AG09309 (cell line): ENCODE measurements around the gene FBXO44.

Experiments
- DNase-seq: peaks from one replicate; pipeline ENCODE4 v3.0.0-alpha.2; 2010; ENCODE audit warnings: low read depth
- H3K4me3 ChIP-seq: 2 replicates; pipeline ENCODE4 v1.5.1; 2011; ENCODE audit warnings: mild to moderate bottlenecking, low read depth, low read length, moderate library complexity; ENCODE audit not compliant: control insufficient read depth
- TF ChIP-seq, protein P1 (sequence below): IDR thresholded peaks from 2 replicates; pipeline ENCODE4 v1.5.1; 2011; ENCODE audit warnings: mild to moderate bottlenecking, low read depth, low read length, inconsistent platforms; ENCODE audit not compliant: insufficient read depth, control insufficient read depth; ENCODE audit errors: missing control alignments

FBXO44 gene

GRCh38 chr1:11649624-11650330 lies 4.9 kb upstream of the FBXO44 start:
- DNase-seq = no peak
- TF ChIP-seq, protein P1, sequence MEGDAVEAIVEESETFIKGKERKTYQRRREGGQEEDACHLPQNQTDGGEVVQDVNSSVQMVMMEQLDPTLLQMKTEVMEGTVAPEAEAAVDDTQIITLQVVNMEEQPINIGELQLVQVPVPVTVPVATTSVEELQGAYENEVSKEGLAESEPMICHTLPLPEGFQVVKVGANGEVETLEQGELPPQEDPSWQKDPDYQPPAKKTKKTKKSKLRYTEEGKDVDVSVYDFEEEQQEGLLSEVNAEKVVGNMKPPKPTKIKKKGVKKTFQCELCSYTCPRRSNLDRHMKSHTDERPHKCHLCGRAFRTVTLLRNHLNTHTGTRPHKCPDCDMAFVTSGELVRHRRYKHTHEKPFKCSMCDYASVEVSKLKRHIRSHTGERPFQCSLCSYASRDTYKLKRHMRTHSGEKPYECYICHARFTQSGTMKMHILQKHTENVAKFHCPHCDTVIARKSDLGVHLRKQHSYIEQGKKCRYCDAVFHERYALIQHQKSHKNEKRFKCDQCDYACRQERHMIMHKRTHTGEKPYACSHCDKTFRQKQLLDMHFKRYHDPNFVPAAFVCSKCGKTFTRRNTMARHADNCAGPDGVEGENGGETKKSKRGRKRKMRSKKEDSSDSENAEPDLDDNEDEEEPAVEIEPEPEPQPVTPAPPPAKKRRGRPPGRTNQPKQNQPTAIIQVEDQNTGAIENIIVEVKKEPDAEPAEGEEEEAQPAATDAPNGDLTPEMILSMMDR = no peak
- H3K4me3 ChIP-seq = no peak overlapping the region

DNA sequence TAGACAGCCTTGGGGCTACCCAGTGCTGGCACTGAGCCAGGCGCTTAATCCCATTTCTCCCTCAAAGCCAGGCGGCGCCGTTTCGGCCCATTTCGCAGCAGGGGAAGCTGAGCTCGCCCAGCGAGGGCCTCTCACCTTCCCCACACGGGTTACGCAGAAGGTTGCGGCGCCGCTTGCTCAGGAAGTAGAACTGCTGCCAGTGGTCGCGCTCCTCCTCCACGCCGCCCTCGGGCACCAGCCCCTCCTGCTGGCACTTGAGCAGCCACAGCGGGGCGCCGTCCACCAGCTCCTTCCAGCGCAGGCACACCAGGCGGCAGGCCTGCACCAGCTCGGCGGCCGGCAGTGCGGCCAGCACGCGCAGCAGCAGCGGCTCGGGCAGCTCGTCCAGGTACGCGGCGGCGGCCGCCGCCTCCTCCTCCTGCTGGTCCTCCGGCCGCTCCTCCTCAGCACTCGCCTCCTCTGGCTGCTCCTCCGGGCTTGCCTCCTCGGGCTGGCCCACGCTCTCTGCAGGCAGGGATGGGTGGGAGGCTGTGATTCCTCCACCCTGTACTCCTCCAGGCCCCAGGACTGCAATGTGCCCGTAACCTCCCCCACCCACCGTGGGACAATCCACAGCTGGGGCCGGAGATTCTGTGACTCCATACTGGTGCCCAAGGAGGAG lies 4.2 kb upstream of the FBXO44 start:
- DNase-seq = no peak
- TF ChIP-seq, protein P1 = peak; percentile 72
- no peak overlapping the region for H3K4me3 ChIP-seq

DNA sequence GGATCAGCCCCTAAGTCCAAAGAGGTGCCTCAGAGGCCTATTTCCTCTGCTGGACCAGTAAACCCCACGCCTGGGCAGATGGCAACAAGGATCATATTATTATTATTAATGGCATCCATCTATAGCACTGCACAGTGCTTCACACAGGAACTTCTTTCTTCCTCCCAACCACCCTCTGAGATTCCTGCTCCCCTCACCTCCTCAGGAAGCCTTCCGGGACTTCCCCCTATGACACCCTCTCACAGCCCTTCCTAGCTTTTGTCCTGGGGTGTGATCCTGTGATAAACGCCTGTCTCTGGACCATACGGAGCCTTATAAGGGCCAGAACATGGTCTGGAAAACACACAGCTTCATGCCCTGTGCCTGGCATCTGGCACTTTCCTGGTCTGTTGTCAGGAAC lies 3.7 kb upstream of the FBXO44 start:
- TF ChIP-seq, protein P1 = no peak
- DNase-seq = no peak
- no peak overlapping the region for H3K4me3 ChIP-seq

GRCh38 chr1:11652203-11652780 lies 2.4 kb upstream of the FBXO44 start:
- H3K4me3 ChIP-seq = no peak overlapping the region
- TF ChIP-seq, protein P1 = no peak
- DNase-seq = no peak

DNA sequence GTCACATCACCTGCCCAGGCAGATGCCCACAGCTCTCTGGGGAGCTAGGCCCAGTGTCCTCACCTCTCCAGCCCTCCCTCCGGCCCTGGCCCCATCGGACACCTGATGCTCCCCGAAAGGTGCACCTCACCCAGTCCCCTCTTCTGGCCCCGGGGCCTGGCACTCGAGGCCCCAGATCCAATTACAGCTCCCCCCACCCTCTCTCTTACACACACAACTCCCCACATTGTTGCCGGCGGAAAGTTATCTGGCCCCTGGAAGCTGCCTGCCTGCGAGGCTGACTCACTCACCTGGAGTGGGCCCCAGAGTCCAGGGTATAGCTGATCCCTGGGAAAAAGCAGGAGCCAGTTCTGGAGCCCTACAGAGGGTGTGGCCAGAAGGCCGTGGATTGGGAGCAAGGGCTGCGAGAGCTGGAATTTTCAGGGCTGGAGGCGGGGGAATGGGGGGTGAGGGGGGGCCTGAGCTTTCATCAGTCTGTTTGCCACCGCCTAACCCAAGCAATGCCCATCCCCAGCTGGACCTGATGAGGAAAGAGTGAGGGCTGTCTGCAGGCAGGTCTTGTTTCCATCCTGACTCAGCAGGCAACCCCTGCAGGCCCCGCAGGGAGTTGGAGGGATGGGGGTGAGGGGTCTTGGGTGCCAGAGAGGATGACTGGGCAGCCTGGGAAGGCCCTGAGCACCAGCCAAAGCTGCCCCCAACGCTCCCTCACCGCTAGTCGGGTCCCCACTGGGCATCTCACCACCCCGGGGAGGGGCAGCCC lies 1.4 kb upstream of the FBXO44 start:
- TF ChIP-seq, protein P1 = no peak
- DNase-seq = no peak
- H3K4me3 ChIP-seq = no peak overlapping the region

DNA sequence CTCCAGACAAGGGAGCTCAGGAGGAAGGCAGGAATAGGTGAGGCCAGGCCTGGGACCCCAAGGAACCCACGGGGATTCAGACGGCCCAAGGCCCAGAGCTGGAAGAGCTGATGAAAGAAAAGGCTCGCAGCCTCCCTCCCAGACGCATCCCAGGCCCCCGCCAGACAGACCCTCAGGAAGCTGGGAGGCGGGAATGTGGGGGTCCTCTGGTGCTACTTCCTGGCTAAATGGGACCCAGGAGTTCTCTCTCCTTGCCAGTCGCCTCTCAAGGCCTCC lies 878 bp upstream of the FBXO44 start:
- H3K4me3 ChIP-seq = no peak overlapping the region
- TF ChIP-seq, protein P1 = no peak
- DNase-seq = no peak
